Fibroblast of lung (primary cell): ENCODE data around the gene GRK4. TPM values are rescaled to one million over a fixed set of nuclear protein-coding genes. Genes with fewer than 3 reads are reported as not detected.

ENCODE experiments used
- DNase-seq, 2 donors: peaks; one replicate each; pipeline versions ENCODE4 v3.0.0 to v3.0.0-alpha.2; 2010; ENCODE audit warnings: low read depth in 2 of 2
- H2AFZ ChIP-seq: 2 replicates; pipeline ENCODE4 v1.5.1; 2012; ENCODE audit warnings: low read length, control low read depth, inconsistent platforms
- H3K27ac ChIP-seq: 2 replicates; pipeline ENCODE4 v1.5.1; 2011; ENCODE audit warnings: low read length, control low read depth; ENCODE audit not compliant: insufficient read depth
- H3K27me3 ChIP-seq: 2 replicates; pipeline ENCODE4 v1.5.1; 2011; ENCODE audit warnings: mild to moderate bottlenecking, low read length; ENCODE audit not compliant: control insufficient read depth, insufficient read depth
- H3K36me3 ChIP-seq: 2 replicates; pipeline ENCODE4 v1.5.1; 2011; ENCODE audit warnings: low read length; ENCODE audit not compliant: control insufficient read depth, insufficient read depth
- H3K4me1 ChIP-seq: 2 replicates; pipeline ENCODE4 v1.5.1; 2011; ENCODE audit warnings: low read length; ENCODE audit not compliant: control insufficient read depth, insufficient read depth; ENCODE audit errors: extremely low read depth
- H3K4me2 ChIP-seq: 2 replicates; pipeline ENCODE4 v1.5.1; 2011; ENCODE audit warnings: low read length, control low read depth; ENCODE audit not compliant: insufficient read depth; ENCODE audit errors: extremely low read depth
- H3K4me3 ChIP-seq, 4 experiments: fragments of 200-600 bp in 1 of 4; sonication (generic) in 1 of 4; replicated peaks in 1 of 4; 2 replicates each; pipeline ENCODE4 v1.5.1; 2011 to 2016; ENCODE audit warnings: low read length in 4 of 4, low read depth in 3 of 4, mild to moderate bottlenecking in 3 of 4, control low read depth in 2 of 4, inconsistent platforms in 1 of 4, mixed read lengths in 1 of 4; ENCODE audit not compliant: insufficient read depth in 1 of 4; ENCODE audit errors: control extremely low read depth in 1 of 4
- H3K79me2 ChIP-seq: 2 replicates; pipeline ENCODE4 v1.5.1; 2012; ENCODE audit warnings: mild to moderate bottlenecking, low read length, inconsistent platforms; ENCODE audit not compliant: control insufficient read depth, insufficient read depth
- H3K9ac ChIP-seq: 2 replicates; pipeline ENCODE4 v1.5.1; 2011; ENCODE audit warnings: mild to moderate bottlenecking, low read length, control low read depth; ENCODE audit not compliant: insufficient read depth
- H3K9me3 ChIP-seq: 2 replicates; pipeline ENCODE4 v1.5.1; 2012; ENCODE audit warnings: low read depth, low read length; ENCODE audit not compliant: control insufficient read depth, insufficient read depth
- H4K20me1 ChIP-seq: 2 replicates; pipeline ENCODE4 v1.5.1; 2011; ENCODE audit warnings: low read length; ENCODE audit not compliant: control insufficient read depth, insufficient read depth; ENCODE audit errors: extremely low read depth
- EZH2 ChIP-seq: IDR thresholded peaks from 2 replicates; pipeline ENCODE4 v1.5.1; 2012; ENCODE audit warnings: low read length, control low read depth, mild to moderate bottlenecking; ENCODE audit errors: missing control alignments
- polyA plus RNA-seq, 2 donors: library from polyadenylated mRNA; depleted of rRNA in 1 of 2; stranded (reverse) in 1 of 2; unstranded in 1 of 2; fragments of >200 nt; gene quantifications; 2 replicates each; pipeline ENCODE4 v1.2.1, GENCODE V29; 2011 to 2012; ENCODE audit warnings: missing spikeins in 1 of 2
- total RNA-seq: library from RNA; depleted of rRNA; stranded (reverse); fragments of >200 nt; gene quantifications from 2 replicates; pipeline ENCODE4 v1.2.1, GENCODE V29; 2014
- TF ChIP-seq, protein P1 (sequence below), 2 donors: IDR thresholded peaks in 1 of 2; conservative IDR thresholded peaks in 1 of 2; 1 replicate in 1 of 2; 2 replicates in 1 of 2; pipeline ENCODE4 v1.5.1; 2011 to 2012; ENCODE audit warnings: low read length in 2 of 2, control low read depth in 1 of 2, inconsistent platforms in 1 of 2, low read depth in 1 of 2, mild to moderate bottlenecking in 1 of 2

Gene GRK4
- total and polyA plus RNA-seq, 2 donors (not counting 1 experiment from before 2014, with no cell fraction given) = 4.4 to 5.9 TPM

DNA sequence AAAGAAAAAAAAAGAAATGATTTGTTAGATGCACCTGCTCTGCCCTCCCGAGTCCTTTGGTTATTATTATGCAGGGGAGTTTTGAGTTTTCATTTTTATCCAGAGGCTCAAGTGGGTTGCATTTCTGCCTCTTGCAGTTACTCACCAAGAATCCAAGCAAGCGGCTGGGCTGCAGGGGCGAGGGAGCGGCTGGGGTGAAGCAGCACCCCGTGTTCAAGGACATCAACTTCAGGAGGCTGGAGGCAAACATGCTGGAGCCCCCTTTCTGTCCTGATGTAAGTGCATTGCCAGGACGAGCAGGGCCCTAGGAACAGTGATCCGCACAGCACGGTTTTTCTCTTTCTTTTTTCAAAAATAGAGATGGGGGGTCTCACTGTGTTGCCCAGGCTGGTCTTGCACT is 71.9 kb downstream of the GRK4 start:
- H3K9me3 ChIP-seq = no peaks in the 10 kb centered on the region
- no peak overlapping the region for H3K9ac ChIP-seq
- H3K4me3 ChIP-seq = no peak overlapping the region

DNA sequence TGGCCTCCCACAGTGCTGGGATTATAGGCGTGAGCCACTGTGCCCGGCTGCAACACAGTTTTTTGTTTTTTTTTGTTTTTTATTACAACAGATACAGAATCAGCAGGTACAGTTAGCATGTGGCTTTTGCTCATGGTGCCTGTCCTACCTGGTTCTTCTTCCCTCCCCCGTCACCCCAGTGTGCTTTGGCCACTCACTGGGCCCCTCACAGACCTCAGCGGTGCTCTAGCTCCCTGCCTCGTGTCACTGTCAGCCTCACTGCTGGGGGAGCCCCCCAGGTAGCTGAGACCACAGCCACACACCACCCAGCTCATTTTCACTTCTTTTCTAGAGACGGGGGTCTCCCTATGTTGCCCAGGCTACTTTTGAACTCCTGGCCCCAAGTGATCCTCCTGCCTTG is 72.3 kb downstream of the GRK4 start:
- no peak overlapping the region for H3K27ac ChIP-seq
- H3K9ac ChIP-seq = no peak overlapping the region
- H2AFZ ChIP-seq = no peak overlapping the region
- H3K4me1 ChIP-seq = peaks cover 4% of the 10 kb centered on the region
- TF ChIP-seq, protein P1, sequence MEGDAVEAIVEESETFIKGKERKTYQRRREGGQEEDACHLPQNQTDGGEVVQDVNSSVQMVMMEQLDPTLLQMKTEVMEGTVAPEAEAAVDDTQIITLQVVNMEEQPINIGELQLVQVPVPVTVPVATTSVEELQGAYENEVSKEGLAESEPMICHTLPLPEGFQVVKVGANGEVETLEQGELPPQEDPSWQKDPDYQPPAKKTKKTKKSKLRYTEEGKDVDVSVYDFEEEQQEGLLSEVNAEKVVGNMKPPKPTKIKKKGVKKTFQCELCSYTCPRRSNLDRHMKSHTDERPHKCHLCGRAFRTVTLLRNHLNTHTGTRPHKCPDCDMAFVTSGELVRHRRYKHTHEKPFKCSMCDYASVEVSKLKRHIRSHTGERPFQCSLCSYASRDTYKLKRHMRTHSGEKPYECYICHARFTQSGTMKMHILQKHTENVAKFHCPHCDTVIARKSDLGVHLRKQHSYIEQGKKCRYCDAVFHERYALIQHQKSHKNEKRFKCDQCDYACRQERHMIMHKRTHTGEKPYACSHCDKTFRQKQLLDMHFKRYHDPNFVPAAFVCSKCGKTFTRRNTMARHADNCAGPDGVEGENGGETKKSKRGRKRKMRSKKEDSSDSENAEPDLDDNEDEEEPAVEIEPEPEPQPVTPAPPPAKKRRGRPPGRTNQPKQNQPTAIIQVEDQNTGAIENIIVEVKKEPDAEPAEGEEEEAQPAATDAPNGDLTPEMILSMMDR (conservative IDR thresholded peaks at IDR 0.05 in 1 of 2, IDR thresholded peaks at IDR 0.05 in 1 of 2; ENCODE audit: low read depth in 1 of 2, low read length in 2 of 2) = no peak
- TF ChIP-seq EZH2 = no peak
- H3K36me3 ChIP-seq = no peaks in the 10 kb centered on the region
- DNase-seq = no peak
- H3K79me2 ChIP-seq = no peaks in the 10 kb centered on the region
- H3K9me3 ChIP-seq = no peaks in the 10 kb centered on the region
- H3K27me3 ChIP-seq = peaks cover 7% of the 10 kb centered on the region
- no peak overlapping the region for H3K4me3 ChIP-seq
- no peaks in the 10 kb centered on the region for H4K20me1 ChIP-seq
- no peak overlapping the region for H3K4me2 ChIP-seq

More for the DNA sequence above, 71.9 kb downstream of the GRK4 start:
- Histone ChIP-seq H4K20me1 (no peaks in the 10 kb centered on the region), H3K4me1 (peaks cover 4% of the 10 kb centered on the region), H3K27me3 (peaks cover 7% of the 10 kb centered on the region), H3K36me3 (no peaks in the 10 kb centered on the region), H3K4me2 (no peak overlapping the region), H3K79me2 (no peaks in the 10 kb centered on the region), H3K27ac (no peak overlapping the region), H2AFZ (no peak overlapping the region)
- no peak for DNase-seq
- no peak for TF ChIP-seq EZH2
- TF ChIP-seq, protein P1 (conservative IDR thresholded peaks at IDR 0.05 in 1 of 2, IDR thresholded peaks at IDR 0.05 in 1 of 2; ENCODE audit: low read depth in 1 of 2, low read length in 2 of 2) = no peak

DNA sequence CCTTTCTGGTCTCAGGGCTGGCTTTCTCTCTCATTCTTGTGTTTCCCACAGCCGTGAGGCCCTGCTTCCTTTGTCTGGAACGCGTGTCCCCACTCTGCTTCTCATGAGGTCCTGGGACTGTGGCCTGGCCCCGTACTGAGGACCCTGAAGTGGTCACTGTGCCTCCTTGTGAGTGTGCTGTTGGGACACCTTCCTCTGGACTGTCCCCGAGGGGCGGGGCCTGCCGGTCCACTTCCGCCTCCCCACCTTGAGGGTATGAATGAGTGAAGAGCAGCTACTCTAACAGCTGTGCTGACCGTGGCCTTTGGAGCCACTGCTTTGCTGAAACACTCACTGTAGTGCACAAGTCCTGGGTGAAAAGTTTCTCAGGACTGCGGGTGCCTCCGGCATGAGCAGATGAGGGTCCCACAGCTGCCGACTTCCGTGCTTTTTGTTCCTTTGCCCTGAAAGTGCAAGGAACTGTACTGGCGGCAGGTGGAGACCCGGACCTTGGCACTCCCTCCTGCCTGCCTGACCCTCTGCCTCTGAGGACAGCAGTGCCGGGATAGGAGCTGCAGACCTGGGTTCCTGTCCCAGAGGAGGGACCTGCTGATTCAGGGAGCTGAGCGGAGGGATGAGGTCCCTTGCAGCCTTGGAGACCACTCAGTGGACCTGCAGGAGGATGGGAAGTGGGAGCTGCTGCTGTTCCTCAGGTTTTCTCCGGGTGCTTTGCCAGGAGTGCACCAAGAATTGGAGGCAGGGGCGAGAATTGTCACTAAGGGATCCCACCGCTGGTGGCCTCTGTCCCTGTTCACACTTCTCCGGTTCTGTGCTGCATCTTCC is 73.0 kb downstream of the GRK4 start:
- Histone ChIP-seq H3K36me3 (no peaks in the 10 kb centered on the region), H2AFZ (no peak overlapping the region), H4K20me1 (no peaks in the 10 kb centered on the region), H3K9ac (no peak overlapping the region), H3K27me3 (peaks cover 7% of the 10 kb centered on the region), H3K4me1 (peaks cover 4% of the 10 kb centered on the region), H3K27ac (no peak overlapping the region), H3K4me2 (no peak overlapping the region), H3K4me3 (no peak overlapping the region), H3K9me3 (no peaks in the 10 kb centered on the region), H3K79me2 (no peaks in the 10 kb centered on the region)
- TF ChIP-seq, protein P1 (conservative IDR thresholded peaks at IDR 0.05 in 1 of 2, IDR thresholded peaks at IDR 0.05 in 1 of 2; ENCODE audit: low read depth in 1 of 2, low read length in 2 of 2) = no peak
- no peak for TF ChIP-seq EZH2
- DNase-seq = no peak
